ENCODE data around the gene LPIN3.

The LPIN3 gene

GRCh38 chr20:41334443-41335421 lies 5.9 kb upstream of the LPIN3 start:
- Mint-ChIP-seq H3K27ac (no peak overlapping the region), H3K9me3 (no peaks in the 10 kb centered on the region), H3K4me3 (no peak overlapping the region), H3K36me3 (ENCODE audit: low read depth) (no peaks in the 10 kb centered on the region), H3K27me3 (ENCODE audit: low read depth) (peaks cover 4% of the 10 kb centered on the region), H3K4me1 (ENCODE audit: low read depth) (peaks cover 8% of the 10 kb centered on the region)

- Mint-ChIP-seq H3K27ac (no peak overlapping the region), H3K4me1 (ENCODE audit: low read depth) (peaks cover 9% of the 10 kb centered on the region), H3K4me3 (no peak overlapping the region), H3K27me3 (ENCODE audit: low read depth) (peaks cover 6% of the 10 kb centered on the region), H3K9me3 (no peaks in the 10 kb centered on the region), H3K36me3 (ENCODE audit: low read depth) (no peaks in the 10 kb centered on the region)
Measured at GRCh38 chr20:41335591-41335990, 5.0 kb upstream of the LPIN3 start.

GRCh38 chr20:41336711-41337492 lies 3.7 kb upstream of the LPIN3 start:
- H3K9me3 Mint-ChIP-seq, result no peaks in the 10 kb centered on the region
- H3K4me3 Mint-ChIP-seq, result no peak overlapping the region
- no peak overlapping the region for H3K27ac Mint-ChIP-seq
- H3K27me3 Mint-ChIP-seq (ENCODE audit: low read depth), result peaks cover 6% of the 10 kb centered on the region
- H3K4me1 Mint-ChIP-seq (ENCODE audit: low read depth), result peaks cover 9% of the 10 kb centered on the region
- H3K36me3 Mint-ChIP-seq (ENCODE audit: low read depth), result no peaks in the 10 kb centered on the region

GRCh38 chr20:41339957-41340326 lies 679 bp upstream of the LPIN3 start:
- no peaks in the 10 kb centered on the region for H3K9me3 Mint-ChIP-seq
- H3K27ac Mint-ChIP-seq, result peak overlapping the region; percentile 70
- H3K36me3 Mint-ChIP-seq (ENCODE audit: low read depth), result no peaks in the 10 kb centered on the region
- peaks cover 11% of the 10 kb centered on the region for H3K4me1 Mint-ChIP-seq (ENCODE audit: low read depth)
- peak overlapping the region; percentile 80 for H3K4me3 Mint-ChIP-seq
- H3K27me3 Mint-ChIP-seq (ENCODE audit: low read depth), result peaks cover 6% of the 10 kb centered on the region

GRCh38 chr20:41342474-41343464 lies 2.1 kb downstream of the LPIN3 start:
- H3K27me3 Mint-ChIP-seq (ENCODE audit: low read depth), result peaks cover 6% of the 10 kb centered on the region
- no peak overlapping the region for H3K4me3 Mint-ChIP-seq
- H3K4me1 Mint-ChIP-seq (ENCODE audit: low read depth), result peaks cover 11% of the 10 kb centered on the region
- H3K36me3 Mint-ChIP-seq (ENCODE audit: low read depth), result no peaks in the 10 kb centered on the region
- H3K9me3 Mint-ChIP-seq, result no peaks in the 10 kb centered on the region
- H3K27ac Mint-ChIP-seq, result no peak overlapping the region

GRCh38 chr20:41344477-41344876 lies 3.9 kb downstream of the LPIN3 start:
- no peak overlapping the region for H3K27ac Mint-ChIP-seq
- no peaks in the 10 kb centered on the region for H3K36me3 Mint-ChIP-seq (ENCODE audit: low read depth)
- peaks cover 5% of the 10 kb centered on the region for H3K27me3 Mint-ChIP-seq (ENCODE audit: low read depth)
- H3K4me1 Mint-ChIP-seq (ENCODE audit: low read depth), result peaks cover 10% of the 10 kb centered on the region
- H3K4me3 Mint-ChIP-seq, result no peak overlapping the region
- H3K9me3 Mint-ChIP-seq, result no peaks in the 10 kb centered on the region

GRCh38 chr20:41344938-41345728 lies 4.5 kb downstream of the LPIN3 start:
- H3K9me3 Mint-ChIP-seq, result no peaks in the 10 kb centered on the region
- H3K36me3 Mint-ChIP-seq (ENCODE audit: low read depth), result no peaks in the 10 kb centered on the region
- H3K27ac Mint-ChIP-seq, result no peak overlapping the region
- no peaks in the 10 kb centered on the region for H3K27me3 Mint-ChIP-seq (ENCODE audit: low read depth)
- H3K4me3 Mint-ChIP-seq, result no peak overlapping the region
- peaks cover 5% of the 10 kb centered on the region for H3K4me1 Mint-ChIP-seq (ENCODE audit: low read depth)

GRCh38 chr20:41345729-41346067 lies 5.1 kb downstream of the LPIN3 start:
- H3K27me3 Mint-ChIP-seq (ENCODE audit: low read depth), result no peaks in the 10 kb centered on the region
- H3K27ac Mint-ChIP-seq, result no peak overlapping the region
- H3K9me3 Mint-ChIP-seq, result no peaks in the 10 kb centered on the region
- no peaks in the 10 kb centered on the region for H3K36me3 Mint-ChIP-seq (ENCODE audit: low read depth)
- H3K4me1 Mint-ChIP-seq (ENCODE audit: low read depth), result peaks cover 2% of the 10 kb centered on the region
- no peak overlapping the region for H3K4me3 Mint-ChIP-seq

- Mint-ChIP-seq H3K27ac (no peak overlapping the region), H3K4me3 (no peak overlapping the region), H3K9me3 (no peaks in the 10 kb centered on the region), H3K36me3 (ENCODE audit: low read depth) (no peaks in the 10 kb centered on the region), H3K27me3 (ENCODE audit: low read depth) (no peaks in the 10 kb centered on the region), H3K4me1 (ENCODE audit: low read depth) (no peaks in the 10 kb centered on the region)
Measured at GRCh38 chr20:41347523-41348429, 7.2 kb downstream of the LPIN3 start.

GRCh38 chr20:41348430-41349172 lies 8.0 kb downstream of the LPIN3 start:
- Mint-ChIP-seq H3K27me3 (ENCODE audit: low read depth) (no peaks in the 10 kb centered on the region), H3K4me3 (no peak overlapping the region), H3K4me1 (ENCODE audit: low read depth) (no peaks in the 10 kb centered on the region), H3K27ac (no peak overlapping the region), H3K36me3 (ENCODE audit: low read depth) (no peaks in the 10 kb centered on the region), H3K9me3 (no peaks in the 10 kb centered on the region)

- Mint-ChIP-seq H3K4me3 (no peak overlapping the region), H3K27me3 (ENCODE audit: low read depth) (no peaks in the 10 kb centered on the region), H3K4me1 (ENCODE audit: low read depth) (no peaks in the 10 kb centered on the region), H3K27ac (no peak overlapping the region), H3K36me3 (ENCODE audit: low read depth) (no peaks in the 10 kb centered on the region), H3K9me3 (no peaks in the 10 kb centered on the region)
Measured at GRCh38 chr20:41349266-41349665, 8.6 kb downstream of the LPIN3 start.

- Mint-ChIP-seq H3K27ac (no peak overlapping the region), H3K36me3 (ENCODE audit: low read depth) (no peaks in the 10 kb centered on the region), H3K9me3 (no peaks in the 10 kb centered on the region), H3K27me3 (ENCODE audit: low read depth) (no peaks in the 10 kb centered on the region), H3K4me3 (no peak overlapping the region), H3K4me1 (ENCODE audit: low read depth) (no peaks in the 10 kb centered on the region)
Measured at GRCh38 chr20:41349943-41350342, 9.3 kb downstream of the LPIN3 start.
